Adrenal gland (tissue), 5 donors: ENCODE results near the gene KLHL10.
"Not testable (repeated sequence)": the region's sequence is repeated elsewhere in the genome, so short reads cannot be mapped to it uniquely, and the experiment has no call there.

Experiments
- CTCF ChIP-seq, 6 experiments: fragments of 450-650 bp in 4 of 6; fragments of 200-600 bp in 2 of 6; sonication (generic) in 1 of 6; IDR thresholded peaks; 1 replicate in 5 of 6; 2 replicates in 1 of 6; pipeline versions ENCODE4 v1.5.1 to v1.8.0; 2016 to 2021; ENCODE audit warnings: antibody characterized with exemption in 6 of 6, mild to moderate bottlenecking in 2 of 6, moderate library complexity in 1 of 6
- POLR2A ChIP-seq, 2 donors: fragments of 450-650 bp; IDR thresholded peaks; one replicate each; pipeline ENCODE4 v1.6.1; 2017; ENCODE audit warnings: antibody characterized with exemption in 2 of 2, mild to moderate bottlenecking in 2 of 2, moderate library complexity in 1 of 2
- donor health status: DM: no; HTN: no; CAD: no.

GRCh38 chr17:41839448-41839847 is 1.8 kb downstream of the KLHL10 start:
- TF ChIP-seq CTCF, POLR2A (IDR thresholded peaks at IDR 0.05): not testable (repeated sequence)
